Eye (tissue), 1 donor: Measurements from ENCODE around the gene ZSWIM7.
"Not testable (repeated sequence)": the region's sequence is repeated elsewhere in the genome, so short reads cannot be mapped to it uniquely, and the experiment has no call there.

Experiments used
- DNase-seq: peaks from one replicate; pipeline ENCODE4 v3.0.0-alpha.2; 2015

Gene ZSWIM7

DNA sequence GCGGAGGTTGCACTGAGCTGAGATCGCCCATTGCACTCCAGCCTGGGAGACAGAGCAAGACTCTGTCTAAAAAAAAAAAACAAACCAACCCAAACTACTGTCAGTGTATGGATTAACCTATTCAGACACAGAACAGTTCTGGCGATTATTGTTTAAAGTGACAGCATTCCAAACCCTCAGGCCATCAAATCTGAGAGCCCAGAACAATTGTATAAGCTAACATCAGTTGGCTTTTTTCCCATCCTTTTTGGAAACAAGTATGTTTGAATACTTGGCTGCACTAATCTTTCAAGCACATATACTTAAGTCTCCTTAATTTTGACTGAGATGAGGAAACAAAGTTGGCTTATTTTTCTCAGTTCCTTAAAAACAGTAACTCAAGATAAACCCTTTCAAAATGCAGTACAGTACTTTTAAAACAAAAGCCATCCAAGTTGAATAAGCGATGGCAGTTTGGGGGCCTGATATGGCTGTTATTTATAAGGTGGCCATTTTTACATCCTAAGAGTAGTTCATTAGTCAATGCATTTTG lies 1.4 kb downstream of the ZSWIM7 start:
- DNase-seq, result no peak

DNA sequence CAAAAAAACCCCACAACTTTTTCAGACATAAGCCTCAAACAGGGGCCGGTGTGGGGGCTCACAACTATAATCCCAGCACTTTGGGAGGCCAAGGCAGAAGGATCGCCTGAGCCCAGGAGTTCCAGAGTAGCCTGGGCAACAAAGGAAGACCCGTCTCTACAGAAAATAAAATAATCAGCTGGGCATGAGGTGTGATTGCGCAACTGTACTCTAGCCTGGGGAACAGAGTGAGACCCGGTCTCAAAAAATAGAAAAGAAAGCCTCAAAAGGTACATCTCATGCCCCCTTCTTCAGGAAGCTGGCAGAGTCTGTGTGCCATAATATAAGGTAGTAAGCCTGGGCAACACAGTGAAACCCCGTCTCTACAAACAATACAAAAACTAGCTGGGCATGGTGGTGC lies 3.2 kb downstream of the ZSWIM7 start:
- no peak for DNase-seq

GRCh38 chr17:15981646-15982580 lies 17.6 kb downstream of the ZSWIM7 start:
- DNase-seq, result no peak

- DNase-seq, result no peak
These were observed 18.3 kb downstream of the ZSWIM7 start for GRCh38 chr17:15981208-15981607.

- DNase-seq, result not testable (repeated sequence)
These were observed 20.5 kb downstream of the ZSWIM7 start for GRCh38 chr17:15979013-15979412.

DNA sequence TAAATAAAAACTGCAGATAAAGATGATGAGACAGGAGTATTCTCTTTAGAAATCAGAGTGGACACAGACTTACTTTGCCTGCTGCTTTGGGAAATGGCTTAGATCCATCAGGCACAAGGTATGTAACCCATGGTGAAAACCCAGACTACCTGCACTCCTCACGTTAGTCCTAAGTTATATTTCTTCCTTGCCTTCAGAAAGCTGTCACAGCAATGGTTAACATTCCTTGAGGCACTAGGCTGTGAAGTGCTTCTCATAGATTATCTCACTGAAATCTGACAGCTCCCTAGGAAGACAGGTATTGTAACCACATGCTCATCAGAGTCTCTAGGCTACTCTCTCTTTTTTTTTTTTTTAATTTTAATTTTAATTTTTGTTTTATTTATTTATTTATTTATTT lies 20.9 kb downstream of the ZSWIM7 start:
- no peak for DNase-seq

GRCh38 chr17:15977894-15978293 lies 21.6 kb downstream of the ZSWIM7 start:
- no peak for DNase-seq

DNA sequence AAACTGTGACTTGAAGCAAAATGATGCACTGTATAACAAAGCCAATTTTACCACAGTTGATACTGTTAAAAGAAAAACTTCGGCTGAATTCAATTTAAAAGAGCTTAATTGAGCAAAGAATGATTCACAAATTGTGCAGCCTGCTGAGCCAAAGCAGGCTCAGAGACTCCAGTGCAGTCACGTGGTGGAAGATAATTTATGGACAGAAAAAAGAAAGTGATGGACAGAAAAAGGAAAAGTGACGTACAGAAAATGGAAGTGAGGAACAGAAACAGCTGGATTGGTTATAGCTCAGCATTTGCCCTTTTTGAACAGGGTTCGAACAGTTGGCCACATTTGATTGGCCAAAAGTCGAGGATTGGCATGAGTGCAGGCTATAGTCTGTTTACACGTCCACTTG lies 25.7 kb downstream of the ZSWIM7 start:
- no peak for DNase-seq

- DNase-seq, result no peak
These were observed 26.5 kb downstream of the ZSWIM7 start for GRCh38 chr17:15973016-15973415.

- DNase-seq, result no peak
These were observed 27.0 kb downstream of the ZSWIM7 start for GRCh38 chr17:15972497-15972951.

DNA sequence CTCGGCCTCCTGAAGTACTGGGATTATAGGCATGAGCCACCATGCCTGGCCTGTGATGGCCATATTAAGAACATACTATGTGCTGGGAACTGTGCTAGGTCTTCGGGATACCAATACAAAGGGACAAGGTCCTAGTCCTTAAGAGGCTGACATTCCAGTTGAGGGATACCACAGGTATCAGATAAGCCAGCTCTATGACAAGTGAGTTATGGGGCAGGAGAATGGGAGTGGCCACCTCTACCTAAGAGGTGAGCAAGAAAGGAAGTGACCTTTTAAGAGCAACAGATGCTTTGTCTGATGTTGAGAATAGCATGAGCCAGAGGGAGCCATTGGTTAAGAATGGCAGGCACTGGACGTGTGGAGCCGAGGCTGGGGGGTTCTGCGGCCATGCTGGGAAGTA lies 27.6 kb downstream of the ZSWIM7 start:
- no peak for DNase-seq

DNA sequence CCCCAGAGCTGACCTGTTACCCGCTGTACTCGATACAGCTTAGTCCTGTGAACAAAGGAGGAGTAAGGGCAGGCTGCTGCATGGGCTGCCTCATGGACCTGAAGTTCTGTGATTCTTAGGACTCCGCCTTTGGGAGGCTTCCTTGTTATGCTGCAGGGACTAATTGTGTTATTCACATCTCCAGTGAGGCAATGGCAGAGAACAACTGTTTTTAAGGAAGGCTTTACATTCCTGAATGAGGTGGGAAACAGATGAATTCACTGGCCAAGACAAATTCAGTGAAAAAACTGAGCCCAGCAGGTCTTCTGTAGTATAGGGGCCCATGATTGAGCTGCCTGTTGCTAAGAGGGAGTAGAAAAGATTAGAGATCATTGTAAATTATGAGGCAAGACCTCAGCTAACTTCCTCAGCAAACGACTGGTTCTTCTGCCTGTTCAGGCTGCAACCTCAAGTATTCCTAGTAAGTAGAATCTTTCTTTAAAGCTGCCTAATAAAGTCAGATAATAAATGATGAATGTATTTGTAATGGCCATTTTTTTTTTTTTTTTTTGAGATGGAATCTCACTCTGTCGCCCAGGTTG lies 28.3 kb downstream of the ZSWIM7 start:
- no peak for DNase-seq

GRCh38 chr17:15970500-15970899 lies 29.0 kb downstream of the ZSWIM7 start:
- DNase-seq, result no peak

DNA sequence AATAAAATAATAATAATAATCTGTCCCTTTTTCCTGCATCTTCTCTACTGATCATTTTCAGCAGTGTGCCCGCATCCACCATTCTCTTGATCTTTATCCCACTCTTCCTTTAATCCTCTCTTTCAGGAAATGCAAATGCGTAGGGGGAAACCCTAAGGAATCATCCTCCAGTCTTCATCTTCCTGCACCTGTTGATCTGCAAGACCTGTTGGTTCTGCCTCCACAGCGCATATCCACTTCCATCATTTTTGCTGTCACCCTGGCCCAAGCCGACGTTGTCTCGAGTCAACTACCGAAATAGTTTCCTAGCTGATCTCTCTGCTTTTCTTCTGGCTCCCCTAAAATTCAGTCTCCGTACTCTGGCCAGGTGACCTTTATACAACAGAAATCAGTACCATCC lies 30.0 kb downstream of the ZSWIM7 start:
- no peak for DNase-seq

DNA sequence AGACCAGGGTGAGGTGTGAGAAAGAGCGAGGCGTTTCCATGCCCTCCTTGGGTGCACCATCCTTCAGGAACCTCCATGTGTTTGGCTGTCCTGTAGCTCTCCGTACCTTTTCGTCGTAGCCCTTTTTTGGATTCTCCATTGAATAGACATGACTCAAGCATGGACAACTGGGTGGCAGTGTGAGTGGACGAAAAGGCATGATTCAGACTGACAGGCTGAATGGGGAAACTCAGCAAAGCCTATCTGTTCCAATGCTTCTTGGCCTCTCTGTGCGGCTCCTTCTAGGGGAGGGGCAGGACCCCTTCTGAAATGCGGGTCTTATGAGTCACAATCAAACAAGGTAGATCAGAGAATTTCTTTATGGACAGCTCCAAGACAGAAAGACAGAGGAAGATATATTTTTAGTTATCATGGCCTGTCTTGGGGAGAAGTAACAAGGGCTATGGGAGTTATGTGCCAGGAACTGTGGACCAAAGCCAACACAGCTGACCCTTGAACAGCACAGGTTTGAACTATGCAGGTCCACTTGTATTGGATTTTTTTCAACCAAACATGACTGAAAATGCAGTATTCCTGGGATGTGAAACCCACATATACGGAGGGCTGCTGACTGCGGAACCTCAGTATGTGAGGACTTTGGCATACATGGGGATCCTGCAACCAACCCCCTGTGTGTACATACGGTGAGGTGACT lies 31.7 kb downstream of the ZSWIM7 start:
- DNase-seq, result no peak

GRCh38 chr17:15966879-15967248 lies 32.6 kb downstream of the ZSWIM7 start:
- no peak for DNase-seq

GRCh38 chr17:15966183-15966878 lies 33.2 kb downstream of the ZSWIM7 start:
- DNase-seq, result peak; percentile 93

DNA sequence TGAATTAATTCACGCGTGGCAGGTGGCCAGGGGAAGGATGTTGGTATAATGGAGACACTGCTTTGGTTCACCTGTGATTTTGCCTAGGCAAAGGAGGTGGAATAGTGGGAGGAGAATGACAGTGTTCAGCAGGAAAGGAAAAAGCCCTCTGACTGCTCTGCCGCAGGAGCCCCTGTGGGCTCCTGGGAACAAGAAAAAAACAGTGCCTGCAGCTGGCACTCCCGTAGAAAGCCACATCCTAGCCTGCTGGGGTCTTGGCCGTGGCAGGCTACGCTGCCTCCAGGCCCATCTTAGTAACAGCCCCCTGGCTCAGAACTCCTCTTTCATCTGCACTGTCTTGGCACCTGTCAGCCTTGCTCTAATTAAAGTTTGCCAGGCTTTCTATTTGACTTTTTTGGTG lies 34.0 kb downstream of the ZSWIM7 start:
- peak; percentile 61 for DNase-seq

DNA sequence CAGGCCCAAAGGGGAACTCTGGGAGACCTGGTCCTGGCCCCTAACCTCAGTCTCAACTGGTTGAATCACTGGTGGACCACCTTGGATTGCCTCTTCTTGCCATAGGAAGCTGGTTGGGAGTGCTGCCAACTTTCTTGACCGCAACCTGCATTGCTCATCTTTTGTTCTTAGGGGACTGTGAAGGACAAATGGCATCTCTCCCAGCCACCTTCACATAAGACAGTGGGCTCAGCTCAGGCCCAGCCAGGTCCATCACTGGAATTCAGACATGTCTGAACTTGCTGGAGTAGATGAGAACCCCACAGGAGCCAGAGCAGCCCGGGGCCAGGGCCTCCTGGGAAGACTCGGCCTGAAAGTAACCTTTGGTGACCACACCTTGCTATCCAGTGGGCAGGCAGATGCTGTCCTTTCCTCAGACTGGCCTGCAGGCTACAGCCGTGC lies 35.8 kb downstream of the ZSWIM7 start:
- DNase-seq, result no peak

DNA sequence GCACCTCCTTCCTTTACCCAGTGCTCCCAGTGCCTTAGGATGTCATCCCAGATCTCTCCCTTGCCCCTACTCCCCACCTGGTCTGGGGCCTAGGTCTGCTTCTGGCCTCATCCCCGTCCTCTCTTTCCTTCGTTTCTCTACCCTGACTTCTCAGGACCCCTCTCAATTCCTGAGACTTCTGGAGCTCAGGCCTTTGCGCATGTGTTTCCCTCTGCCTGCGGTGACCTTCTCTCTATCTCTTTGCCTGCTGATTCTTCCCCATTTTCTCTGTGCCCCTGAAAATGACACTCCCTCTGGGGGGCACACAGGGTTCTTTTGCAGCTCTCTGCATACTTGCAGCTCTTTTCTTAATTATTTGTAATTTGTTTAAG lies 41.0 kb downstream of the ZSWIM7 start:
- no peak for DNase-seq

DNA sequence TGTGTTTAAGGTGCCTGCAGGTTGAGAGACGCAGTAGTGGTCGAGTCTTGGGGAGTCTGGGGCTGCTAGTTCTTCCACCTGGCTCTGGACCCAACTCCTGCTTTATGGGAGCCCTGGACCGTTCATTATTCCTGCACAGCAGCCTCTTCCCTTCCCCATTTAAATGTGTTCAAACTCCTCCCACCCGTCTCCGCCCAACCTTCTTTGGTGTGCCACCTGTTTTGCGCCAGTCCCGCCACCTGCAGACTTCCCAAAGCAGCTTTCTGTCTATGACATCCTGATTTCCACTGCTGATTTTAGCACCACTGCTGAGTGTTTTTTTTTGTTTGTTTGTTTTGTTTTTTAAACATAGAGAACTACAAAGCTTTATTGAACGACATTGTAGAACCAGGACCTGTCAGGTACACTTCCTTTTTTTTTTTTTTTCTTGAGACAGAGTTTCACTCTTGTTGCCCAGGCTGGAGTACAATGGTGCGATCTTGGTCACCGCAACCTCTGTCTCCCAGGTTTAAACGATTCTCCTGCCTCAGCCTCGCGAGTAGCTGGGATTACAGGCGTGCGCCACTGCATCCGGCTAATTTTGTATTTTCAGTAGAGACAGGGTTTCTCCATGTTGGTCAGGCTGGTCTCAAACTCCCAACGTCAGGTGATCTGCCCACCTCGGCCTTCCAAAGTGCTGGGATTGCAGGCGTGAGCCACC lies 41.7 kb downstream of the ZSWIM7 start:
- no peak for DNase-seq

DNA sequence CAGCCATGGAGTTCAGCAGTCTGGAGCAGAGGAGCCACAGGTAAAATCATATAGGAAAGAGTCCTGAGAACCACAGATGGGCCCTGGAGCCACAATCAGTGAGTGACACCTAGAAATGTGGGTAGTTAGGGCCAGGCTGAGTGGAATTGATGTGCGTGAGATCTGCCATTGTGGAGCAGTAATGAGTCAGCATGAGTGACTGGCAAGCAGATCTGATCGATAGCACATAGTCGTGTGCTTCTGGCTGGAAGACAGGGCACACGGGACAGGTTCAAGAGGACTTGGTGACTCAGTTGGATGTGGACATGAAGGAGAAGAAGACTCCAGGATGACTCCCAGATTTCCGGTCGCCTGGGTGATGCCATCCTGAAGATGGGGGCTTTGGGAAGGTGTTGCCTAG lies 42.3 kb downstream of the ZSWIM7 start:
- no peak for DNase-seq
